NB4 (cell line): ENCODE measurements around the gene NUDT1.
"Not testable (repeated sequence)": the region's sequence is repeated elsewhere in the genome, so short reads cannot be mapped to it uniquely, and the experiment has no call there.

Experiments used
- DNase-seq: peaks from one replicate; pipeline ENCODE4 v3.0.0; 2010; ENCODE audit warnings: low read depth
- H3K4me3 ChIP-seq: one replicate; pipeline ENCODE4 v1.5.1; 2011; ENCODE audit warnings: mild to moderate bottlenecking, low read depth, low read length, moderate library complexity
- CTCF ChIP-seq: IDR thresholded peaks from one replicate; pipeline ENCODE4 v1.5.1; 2012; ENCODE audit warnings: low read depth, low read length
- MAX ChIP-seq: IDR thresholded peaks from 2 replicates; pipeline ENCODE4 v1.6.1; 2011; ENCODE audit warnings: low read depth, low read length
- MYC ChIP-seq: IDR thresholded peaks from 2 replicates; pipeline ENCODE4 v1.6.1; 2011; ENCODE audit warnings: low read depth, low read length
- POLR2A ChIP-seq: IDR thresholded peaks from 2 replicates; pipeline ENCODE4 v1.6.1; 2011; ENCODE audit warnings: mild to moderate bottlenecking; ENCODE audit not compliant: insufficient read length; ENCODE audit errors: extremely low read depth

The NUDT1 gene

GRCh38 chr7:2264158-2264557 lies 22.1 kb downstream of the NUDT1 start:
- TF ChIP-seq POLR2A (no peak), MYC (no peak), CTCF (no peak), MAX (no peak)

GRCh38 chr7:2266911-2267310 lies 24.9 kb downstream of the NUDT1 start:
- TF ChIP-seq POLR2A (no peak), CTCF (no peak)
- no peak for DNase-seq
- H3K4me3 ChIP-seq: no peak overlapping the region

More at GRCh38 chr7:2264158-2264557, 22.1 kb downstream of the NUDT1 start:
- no peak overlapping the region for H3K4me3 ChIP-seq
- no peak for DNase-seq

- DNase-seq, H3K4me3 ChIP-seq: not testable (repeated sequence)
Observed at GRCh38 chr7:2269089-2269990, 27.3 kb downstream of the NUDT1 start.

- TF ChIP-seq CTCF: no peak
- TF ChIP-seq MYC: no peak
- no peak for TF ChIP-seq MAX
- no peak overlapping the region for H3K4me3 ChIP-seq
Observed at GRCh38 chr7:2269991-2270460, 28.0 kb downstream of the NUDT1 start.

GRCh38 chr7:2270495-2270894 lies 28.5 kb downstream of the NUDT1 start:
- TF ChIP-seq CTCF (no peak), MYC (no peak)
- H3K4me3 ChIP-seq: no peak overlapping the region
- no peak for DNase-seq

More at GRCh38 chr7:2269991-2270460, 28.0 kb downstream of the NUDT1 start:
- no peak for DNase-seq

GRCh38 chr7:2271273-2272026 lies 29.4 kb downstream of the NUDT1 start:
- TF ChIP-seq MAX (no peak), MYC (no peak), CTCF (no peak), POLR2A (no peak)
- DNase-seq: no peak
- H3K4me3 ChIP-seq: no peak overlapping the region
